Activated gamma-delta T cell (primary cell): ENCODE measurements around the gene CCDC81.

Experiments
- DNase-seq: peaks from one replicate; lab custom pipeline; 2025; lab: John Stamatoyannopoulos, UW

Gene CCDC81

DNA sequence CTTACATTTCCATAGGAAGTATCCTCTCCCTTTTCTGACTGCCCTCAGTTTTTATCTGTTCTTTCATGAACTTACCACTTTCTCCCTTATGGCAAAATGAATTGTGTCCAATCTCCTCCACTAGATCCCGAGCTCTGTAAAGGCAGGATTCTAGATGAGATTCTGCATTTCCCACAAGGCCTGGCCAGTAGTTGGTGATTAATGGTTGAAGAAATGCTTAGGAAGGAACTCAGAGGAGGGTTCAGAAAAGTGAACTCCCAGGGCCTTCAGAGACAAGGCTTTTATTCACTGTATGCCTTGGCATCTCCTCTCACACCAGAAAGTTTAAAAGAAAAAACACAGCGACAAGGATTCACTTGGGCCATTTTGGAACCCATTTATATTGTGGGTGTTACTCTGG is 66.2 kb downstream of the CCDC81 start:
- DNase-seq: no peak

DNA sequence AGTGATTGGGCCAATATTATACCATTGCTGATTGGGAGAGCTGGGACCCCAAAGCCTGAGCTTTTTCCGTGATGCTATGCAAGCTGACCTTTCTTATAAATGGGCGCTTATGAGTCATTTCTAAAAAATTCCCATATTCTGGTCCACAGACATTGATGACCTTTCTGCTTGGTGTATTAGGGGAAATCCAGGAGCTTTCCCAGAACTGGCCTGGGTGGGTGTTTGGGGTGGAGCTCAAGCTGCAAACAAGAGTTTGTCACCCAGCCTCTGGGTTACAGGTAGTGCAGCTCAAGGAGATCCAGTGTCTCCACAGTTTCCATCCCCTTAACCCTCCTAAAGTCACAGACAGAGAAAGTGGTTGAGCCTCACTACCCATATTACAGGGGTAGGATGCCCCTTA is 67.7 kb downstream of the CCDC81 start:
- no peak for DNase-seq

DNA sequence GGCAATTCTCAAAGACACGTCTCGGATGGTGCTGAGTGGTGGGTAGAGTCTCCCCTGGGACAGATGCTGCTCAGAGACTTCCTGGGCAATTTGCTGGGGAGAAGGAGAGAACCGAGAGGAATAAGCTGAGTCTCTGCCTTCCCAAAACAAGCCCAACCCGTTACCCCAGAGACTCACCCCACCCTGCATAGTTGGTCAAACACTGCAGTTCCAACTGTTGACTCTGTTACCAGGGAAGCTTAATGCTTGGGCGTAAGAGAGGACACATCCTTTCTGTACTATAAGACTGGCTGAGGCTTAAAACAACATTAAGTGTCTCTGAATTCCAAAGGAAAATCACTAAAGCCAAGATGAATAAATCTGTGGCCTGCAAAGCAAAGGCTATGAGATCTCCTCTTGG is 68.1 kb downstream of the CCDC81 start:
- DNase-seq: no peak

DNA sequence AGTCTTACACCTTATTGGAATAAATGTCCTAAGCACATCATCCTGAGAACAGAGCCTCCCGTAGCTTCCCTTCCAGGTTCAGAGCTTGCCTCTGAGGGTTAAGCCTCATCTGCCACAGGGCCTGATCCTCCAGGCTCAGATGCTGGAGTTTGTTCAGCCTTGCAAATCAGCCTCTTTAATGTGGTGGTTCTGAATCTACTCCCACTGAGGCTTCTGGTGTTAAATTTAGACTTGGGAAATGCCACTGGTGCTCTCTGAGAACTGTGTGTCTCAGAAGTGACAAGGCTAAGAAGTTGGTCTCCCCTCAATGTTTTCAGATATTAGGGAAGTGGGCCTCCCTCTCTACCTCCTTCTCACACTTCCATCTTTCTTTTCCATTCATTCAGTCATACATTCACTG is 68.7 kb downstream of the CCDC81 start:
- no peak for DNase-seq

DNA sequence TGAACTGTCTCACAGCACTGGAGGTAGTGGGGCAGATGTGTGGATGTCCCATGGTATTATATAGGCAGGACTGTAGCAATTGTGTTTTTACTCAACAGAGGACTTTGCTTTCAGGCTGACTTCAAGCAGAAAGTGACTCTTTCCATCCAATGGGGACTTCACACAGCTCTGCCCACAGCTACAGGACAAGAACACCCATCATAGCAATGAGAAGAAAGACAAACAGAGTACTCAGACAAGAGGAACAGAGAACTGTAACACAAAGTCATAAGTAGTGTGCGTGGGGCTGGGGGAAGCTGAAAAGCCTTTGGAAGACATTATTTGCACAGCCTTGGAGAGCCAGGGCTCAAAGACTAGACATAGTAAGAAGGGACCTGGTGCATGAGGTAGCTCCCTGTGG is 70.3 kb downstream of the CCDC81 start:
- no peak for DNase-seq

DNA sequence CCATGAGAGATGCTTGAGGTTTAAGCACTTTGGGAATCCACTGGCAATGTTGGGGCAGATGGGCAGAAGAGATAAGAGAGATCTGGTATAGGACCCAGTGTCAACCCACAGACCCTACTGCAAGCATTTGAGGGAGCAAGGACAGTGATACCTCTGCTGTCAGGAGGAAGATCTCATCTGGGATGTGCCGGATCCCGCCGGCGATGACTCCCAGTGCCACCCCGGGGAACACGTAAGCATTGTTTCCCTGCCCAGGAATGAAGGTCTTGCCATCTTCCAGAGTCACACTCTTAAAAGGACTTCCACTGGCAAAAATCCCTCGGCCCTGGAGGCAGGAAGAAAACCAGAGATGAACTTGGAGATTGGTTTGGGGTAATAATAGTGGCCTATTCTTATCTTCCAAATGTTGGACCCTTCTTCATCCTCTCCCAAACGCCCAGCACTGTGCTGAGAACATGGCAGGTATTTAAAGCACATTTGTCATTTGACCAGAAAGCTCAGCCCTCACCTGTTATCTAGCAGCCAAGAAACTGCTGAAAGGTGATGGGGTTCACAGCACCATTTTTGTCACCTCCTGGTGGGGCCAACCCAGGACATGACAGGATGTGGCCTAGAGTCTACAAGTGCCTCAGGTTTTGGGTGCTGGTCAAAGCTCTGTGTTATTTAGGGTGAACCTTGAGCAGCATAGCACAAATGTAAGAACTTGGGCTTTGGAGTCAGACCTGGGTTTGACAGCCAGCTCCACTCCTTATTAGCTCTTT is 71.7 kb downstream of the CCDC81 start:
- DNase-seq: no peak

DNA sequence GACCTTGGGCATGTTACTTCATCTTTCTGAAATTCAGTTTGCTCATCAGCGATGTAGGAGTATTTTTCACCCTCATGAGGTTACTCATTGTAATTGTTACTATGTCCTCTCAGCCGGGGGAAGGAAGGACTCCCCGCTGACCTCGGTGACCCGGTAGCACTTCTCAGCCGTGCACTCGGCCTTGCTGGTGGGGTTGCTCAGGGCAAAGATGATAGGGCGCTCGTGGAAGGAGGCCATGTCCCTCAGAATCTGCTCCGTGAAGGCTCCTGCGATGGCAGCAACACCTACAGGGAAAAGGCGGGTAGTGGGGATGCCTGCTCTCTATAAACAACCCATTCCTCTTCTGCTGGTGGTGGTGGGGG is 72.2 kb downstream of the CCDC81 start:
- no peak for DNase-seq

DNA sequence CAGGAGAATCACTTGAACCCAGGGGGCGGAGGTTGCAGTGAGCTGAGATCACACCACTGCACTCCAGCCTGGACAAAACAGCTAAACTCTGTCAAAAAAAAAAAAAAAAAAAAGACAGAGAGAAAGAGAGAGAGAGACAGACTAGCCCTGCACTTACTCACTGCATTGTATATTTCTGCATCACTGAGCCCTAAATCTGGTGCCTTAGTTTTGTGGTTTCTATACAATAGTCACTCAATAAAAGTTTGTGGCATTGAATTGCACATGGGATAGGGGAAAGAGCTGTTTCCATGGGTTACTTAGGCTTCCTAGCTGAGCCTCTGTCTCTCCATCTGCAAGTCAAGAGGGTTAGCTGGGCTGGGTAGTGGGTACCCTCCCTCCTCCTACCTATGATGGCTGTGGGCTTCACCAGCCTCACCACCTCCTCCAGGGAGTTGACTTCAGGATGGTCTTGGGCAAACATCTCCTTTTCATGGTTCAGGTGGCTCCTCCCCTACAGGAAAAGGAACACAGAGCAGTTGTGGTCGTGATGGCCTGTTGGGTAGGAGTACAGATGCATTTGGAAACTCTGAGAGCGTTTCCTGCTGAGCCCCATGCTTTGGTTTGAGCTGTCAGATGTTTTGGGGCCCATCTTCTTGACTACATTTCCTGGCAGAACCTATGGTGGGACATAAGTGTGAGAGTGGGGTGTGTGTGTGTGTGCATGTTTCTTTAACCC is 73.2 kb downstream of the CCDC81 start:
- DNase-seq: no peak

DNA sequence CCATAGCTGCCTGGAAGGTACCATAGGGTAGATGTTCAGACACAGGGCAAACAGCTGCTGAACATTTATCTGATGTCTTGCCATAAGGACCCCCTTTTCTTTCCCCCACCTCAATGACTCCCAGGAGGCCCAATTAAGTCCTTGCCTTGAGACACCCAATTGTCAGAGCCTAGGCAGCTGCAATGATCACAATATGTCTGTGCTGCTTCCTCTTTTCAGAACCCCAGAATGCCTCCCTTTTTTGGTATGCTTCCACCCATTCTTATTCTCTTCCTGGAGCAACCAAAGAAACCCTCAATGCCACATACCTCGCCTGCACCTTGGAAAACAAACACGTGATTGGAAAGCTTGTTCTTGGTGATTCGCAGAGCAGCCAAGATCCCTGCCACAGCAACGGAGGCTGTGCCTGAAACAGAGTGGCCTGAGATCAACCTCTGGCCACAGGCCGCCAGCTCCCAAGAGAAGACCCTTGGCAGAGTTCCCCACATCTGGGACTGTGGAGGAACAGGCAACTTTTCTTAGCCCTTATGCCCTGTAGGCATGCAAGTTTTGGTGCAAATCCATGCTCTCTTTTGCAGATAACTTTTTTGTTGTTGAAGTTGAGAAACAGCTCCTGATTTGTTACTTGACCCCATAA is 75.4 kb downstream of the CCDC81 start:
- DNase-seq: no peak

DNA sequence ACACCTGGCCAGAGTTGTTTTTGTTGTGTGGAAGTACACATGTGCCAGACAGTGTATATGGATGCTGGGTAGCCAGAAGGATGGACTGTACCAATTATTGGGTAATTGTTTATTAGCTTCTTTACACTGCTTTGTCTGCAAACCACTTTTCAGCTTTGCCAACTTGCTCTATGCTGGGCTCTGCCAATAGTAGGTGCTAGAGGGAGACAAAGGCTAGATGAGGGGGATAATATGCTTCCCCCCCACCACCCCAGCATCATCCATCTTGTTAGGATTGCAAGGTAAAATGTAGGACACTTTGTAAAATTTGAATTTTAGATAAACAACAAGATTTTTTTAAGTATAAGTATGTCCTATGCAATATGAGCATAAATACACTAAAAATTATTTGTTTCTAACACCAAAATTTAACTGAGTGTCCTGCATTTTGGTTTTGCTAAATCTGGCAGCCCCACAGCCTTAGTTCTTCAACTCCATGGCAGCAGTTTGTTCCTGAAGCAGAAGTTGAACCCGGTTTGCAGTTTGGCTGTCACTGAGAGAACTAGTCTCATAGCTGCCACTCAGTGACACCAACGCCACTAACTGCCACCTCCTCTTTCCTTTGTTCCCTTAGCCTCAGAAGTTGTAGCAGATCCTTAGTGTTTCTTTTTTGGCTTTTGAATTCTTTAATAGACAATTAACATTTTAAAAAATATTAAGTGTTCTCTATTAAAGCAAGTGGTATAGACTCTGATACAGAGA is 78.8 kb downstream of the CCDC81 start:
- DNase-seq: no peak

DNA sequence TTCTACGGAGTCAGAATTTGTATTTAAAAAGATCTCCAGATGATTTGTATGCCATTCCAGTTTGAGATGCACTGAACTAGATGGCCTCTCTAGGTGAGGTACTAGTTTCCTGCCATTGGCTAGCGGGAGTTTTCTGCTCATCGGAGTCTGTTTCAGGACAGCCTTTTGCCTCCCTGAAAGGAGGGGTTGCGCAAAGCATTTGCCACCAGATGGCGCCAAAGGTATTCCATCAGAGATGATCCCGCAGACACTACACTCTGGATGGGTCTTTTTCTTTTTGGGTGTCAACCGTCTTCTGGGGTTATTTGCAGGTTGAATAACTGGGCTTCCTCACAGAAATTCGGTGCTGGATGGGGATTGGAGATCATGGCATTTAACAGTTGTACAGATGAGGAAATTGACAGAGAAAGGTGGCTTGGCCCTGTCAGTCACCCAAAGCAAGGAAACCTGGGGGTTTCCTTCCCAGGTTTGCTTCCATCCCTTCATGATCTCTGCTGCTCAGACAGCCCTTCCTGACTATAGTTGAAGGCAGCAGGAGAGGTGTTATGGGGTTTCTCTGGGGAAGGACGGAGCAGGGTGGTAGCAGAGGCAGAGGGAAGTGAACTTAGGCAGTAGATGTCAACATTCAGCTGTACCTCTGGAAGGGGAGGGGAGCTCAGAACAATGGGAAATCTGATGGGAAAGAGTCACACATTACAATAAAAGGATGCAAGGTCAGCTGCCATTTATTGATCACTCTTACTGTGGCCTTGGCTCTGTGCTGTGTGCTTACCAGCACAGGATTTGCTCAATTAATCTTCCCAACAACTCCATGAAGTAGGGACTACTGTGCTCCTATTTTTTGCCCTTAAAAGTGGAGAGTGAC is 81.6 kb downstream of the CCDC81 start:
- no peak for DNase-seq

DNA sequence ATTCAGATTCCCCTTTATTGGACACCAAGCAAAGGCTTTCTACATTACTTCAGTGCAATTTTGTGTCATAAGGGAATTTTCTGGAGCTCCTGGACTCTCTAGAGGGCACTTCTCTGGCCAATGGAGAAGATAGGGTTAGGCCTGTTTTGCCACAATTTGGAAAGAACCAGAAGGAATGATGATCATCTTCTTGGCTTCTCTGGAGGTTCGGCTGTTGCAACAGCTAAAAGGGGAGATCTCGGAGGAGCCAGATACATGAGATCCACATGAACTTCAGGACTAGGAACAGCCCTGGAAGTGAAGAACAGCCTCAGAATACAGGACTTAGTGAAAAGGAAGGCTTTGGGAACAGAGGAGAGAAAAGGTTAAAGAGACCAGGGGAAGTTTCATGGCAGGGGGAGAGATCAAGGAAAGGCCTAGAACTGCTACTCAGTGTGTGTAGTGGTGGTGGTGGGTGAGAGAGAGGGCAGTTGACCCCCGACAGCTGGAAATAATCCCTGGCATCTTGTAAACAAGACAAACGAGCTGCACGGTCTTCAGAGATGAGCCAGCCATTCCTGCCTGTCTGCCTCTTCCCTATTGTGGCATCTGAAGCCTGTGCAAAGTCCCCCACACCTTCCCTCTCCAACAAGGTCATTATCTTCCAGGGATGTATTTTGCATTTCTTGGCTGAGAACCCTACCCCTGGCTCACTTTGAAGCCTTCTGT is 83.8 kb downstream of the CCDC81 start:
- no peak for DNase-seq

DNA sequence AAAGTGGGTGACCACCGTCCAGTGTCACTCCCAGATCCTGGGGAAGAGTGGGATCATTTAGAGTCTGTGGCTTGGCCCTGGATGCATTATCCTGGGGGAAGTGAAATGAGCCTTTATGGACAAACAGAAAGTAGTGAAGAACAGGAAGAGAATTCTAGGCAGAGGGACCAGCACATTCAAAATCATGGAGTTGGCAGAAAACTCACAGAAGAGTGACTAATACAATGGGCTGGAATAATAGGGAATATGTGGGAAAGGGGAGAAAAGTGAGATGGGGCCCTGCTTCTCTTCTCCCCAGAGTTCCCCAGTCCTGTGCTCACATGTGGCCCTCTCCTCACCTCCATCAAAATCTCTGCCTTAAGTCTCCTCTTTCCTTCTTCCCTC is 84.3 kb downstream of the CCDC81 start:
- no peak for DNase-seq

DNA sequence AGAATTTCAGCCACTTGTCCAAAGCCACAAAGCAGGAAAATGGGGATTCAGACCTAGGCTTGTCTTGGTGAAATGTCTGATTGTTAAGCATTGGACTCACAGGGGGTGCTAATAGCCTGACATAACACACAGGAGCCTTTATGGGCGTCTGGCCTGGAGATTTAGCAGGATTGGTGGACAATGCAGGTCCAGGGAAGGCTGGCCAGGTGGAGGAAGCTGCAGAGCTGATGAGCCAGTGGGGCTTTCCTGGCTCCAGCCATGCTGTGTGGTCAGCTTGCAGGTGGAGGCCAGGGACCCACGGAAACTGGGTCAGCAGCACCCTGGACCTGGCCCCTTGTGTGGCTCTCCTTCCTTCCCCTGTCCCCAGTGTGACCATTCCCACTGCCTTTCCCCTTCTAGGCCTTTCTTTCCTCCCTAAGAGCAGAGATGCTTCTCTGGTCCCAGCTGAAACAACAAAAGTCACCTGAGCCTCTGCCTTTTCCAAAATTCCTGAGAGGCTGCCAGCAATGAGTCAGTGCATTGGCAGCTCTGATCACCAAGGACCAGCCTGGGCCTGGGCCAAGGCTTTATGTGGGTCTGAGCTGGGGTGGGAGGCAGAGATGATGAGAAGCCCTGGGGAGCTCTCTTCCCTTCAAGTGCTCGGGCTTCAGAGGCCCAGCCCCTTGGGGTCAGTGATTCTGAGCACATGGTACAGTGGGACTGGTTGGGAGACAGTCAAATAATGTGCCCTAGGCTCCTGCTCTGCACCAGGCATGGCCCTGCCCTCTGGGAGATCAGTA is 85.2 kb downstream of the CCDC81 start:
- no peak for DNase-seq

DNA sequence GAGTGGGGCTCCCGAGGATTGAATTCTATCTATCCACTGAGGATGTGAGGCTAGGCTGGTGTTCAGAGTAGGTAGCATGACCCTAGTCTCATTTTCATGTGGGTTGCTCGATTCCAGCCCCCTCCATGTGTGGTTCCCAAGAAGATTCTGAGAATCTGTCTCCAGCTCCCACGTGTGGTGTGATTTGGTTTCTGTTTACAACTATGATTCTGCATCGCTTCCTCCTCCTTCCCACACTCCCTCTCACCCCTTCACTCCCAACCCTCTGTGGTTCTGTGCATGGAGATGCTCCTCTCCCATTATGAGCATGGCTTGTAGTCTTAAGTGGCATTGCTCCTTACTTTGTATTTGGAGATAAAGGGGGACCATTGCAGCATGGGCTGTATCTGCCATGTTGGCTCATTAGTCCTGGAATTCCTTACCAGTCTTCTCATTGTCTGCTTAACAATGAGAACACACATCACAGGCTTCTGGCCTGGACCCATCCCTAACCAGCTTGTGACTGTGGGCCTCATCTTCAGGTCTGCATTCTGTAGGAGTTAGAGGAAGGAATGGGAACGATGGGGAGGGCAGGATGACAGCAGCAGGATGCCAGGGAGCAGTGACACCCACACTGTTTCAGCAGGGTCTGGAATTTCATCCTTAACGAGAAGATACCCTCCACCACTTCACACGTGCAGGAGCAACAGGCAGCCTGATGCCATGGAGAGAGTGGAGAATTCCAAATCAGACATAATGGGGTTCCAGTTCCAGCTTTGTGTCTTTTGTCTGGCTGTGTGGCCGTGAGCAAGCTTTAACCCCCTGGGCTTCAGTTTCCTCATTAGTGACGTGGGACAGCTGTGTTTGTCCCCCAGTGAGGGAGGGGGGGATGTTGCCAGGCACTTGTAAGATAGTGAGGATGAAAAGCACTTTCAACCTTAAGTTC is 86.0 kb downstream of the CCDC81 start:
- DNase-seq: no peak

DNA sequence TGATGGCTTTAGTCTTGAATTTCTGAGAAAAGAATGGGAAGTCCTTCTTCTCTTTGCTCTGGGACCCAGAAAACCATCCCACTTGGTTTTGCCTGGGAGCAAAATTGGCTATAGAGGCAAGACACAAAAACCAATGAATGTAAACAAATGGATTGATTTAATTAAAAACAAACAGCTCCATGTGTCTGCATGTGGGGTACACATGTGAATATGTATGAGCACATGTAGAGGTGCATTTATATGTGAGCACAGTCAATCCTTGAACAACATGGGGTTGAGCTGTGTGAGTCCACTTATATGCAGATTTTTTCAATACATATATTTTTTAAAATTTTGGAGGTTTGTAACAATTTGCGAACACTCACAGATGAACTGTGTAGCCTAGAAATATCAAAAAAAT is 87.2 kb downstream of the CCDC81 start:
- DNase-seq: no peak

DNA sequence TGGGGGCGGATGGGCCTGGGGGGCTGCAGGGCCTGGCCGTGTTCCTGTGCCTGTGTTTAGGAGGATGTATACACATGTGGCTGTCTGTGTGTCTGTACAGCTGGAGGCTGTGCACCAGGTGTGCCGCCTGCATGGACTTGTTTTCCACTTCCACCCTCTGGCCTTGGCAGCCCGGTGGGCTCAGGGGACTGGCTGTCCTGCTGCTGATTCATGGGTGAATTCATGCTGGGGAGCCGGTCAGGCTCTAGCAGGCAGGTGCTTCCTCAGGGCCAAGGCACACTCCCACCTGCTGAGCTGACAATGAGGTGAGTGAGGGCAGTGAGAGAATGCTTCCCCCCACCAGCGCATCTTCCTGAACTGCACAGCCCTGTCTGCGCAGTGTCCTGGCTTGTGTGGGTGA is 88.4 kb downstream of the CCDC81 start:
- DNase-seq: peak; percentile 10

DNA sequence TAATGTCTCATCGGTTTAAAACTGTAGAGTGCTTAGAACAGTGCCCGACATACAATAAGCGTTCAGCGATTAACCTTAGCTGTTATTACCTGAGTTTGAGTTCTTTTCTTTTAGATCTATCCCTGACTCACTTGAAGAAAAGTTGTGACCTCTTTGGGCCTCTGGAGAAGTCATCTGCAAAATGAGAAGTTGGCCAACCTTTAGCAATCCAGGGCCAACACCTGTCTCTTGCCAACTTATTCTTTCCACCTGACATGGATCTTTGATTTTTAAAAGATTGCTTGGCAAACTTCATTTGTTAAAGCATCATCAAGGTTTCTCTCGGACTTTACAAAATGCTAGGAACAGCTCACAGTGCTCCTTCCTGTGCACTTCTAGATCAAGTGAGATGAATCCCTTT is 89.3 kb downstream of the CCDC81 start:
- DNase-seq: no peak
